ENCODE results near the gene DLX3. TPM values are rescaled to one million over a fixed set of nuclear protein-coding genes. Genes with fewer than 3 reads are reported as not detected.

The DLX3 gene
- total and polyA plus RNA-seq, 2 donors (not counting 1 experiment from before 2014, with no cell fraction given): not detected

DNA sequence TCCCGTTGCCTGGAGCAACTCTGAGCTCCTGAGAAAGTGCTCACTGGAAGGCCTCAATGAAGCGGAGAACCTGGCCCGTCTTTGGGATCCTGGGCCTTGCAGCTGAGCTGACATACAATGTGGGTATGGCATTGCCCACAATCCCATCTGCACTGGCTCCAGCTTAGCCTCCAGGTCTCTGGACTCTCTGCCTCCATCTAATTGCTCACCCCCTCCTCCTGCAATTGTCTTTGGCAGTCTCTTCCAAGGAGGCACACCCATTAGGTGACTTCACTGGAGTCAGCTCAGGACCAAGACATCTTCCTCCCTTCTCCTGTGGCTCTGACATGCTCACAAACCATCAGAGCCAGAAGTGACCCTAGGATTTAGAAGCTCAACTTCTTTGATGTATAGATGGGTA is 24.5 kb downstream of the DLX3 start:
- no peaks in the 10 kb centered on the region for H3K36me3 ChIP-seq (ENCODE audit: control insufficient read depth, insufficient read depth, low read length)
- peaks cover 5% of the 10 kb centered on the region for H3K4me1 ChIP-seq (ENCODE audit: control insufficient read depth, extremely low read depth, insufficient read depth, low read length)
- peaks cover 89% of the 10 kb centered on the region for H3K27me3 ChIP-seq (ENCODE audit: control insufficient read depth, insufficient read depth, low read length)
- DNase-seq (ENCODE audit: low read depth in 2 of 2): no peak
- no peak overlapping the region for H3K27ac ChIP-seq (ENCODE audit: insufficient read depth, low read length)
- no peak overlapping the region for H3K9ac ChIP-seq (ENCODE audit: insufficient read depth, low read length)
- no peaks in the 10 kb centered on the region for H3K9me3 ChIP-seq (ENCODE audit: control insufficient read depth, insufficient read depth, low read depth, low read length)
- H3K4me2 ChIP-seq (ENCODE audit: extremely low read depth, insufficient read depth, low read length): no peak overlapping the region
- H3K79me2 ChIP-seq (ENCODE audit: control insufficient read depth, insufficient read depth, low read length): no peaks in the 10 kb centered on the region
- no peaks in the 10 kb centered on the region for H4K20me1 ChIP-seq (ENCODE audit: control insufficient read depth, extremely low read depth, insufficient read depth, low read length)
- no peak overlapping the region for H3K4me3 ChIP-seq (replicated peaks in 1 of 4; ENCODE audit: control extremely low read depth in 1 of 4, insufficient read depth in 1 of 4, low read depth in 3 of 4, low read length in 4 of 4)
- H2AFZ ChIP-seq (ENCODE audit: low read length): no peak overlapping the region
- TF ChIP-seq, protein P1, sequence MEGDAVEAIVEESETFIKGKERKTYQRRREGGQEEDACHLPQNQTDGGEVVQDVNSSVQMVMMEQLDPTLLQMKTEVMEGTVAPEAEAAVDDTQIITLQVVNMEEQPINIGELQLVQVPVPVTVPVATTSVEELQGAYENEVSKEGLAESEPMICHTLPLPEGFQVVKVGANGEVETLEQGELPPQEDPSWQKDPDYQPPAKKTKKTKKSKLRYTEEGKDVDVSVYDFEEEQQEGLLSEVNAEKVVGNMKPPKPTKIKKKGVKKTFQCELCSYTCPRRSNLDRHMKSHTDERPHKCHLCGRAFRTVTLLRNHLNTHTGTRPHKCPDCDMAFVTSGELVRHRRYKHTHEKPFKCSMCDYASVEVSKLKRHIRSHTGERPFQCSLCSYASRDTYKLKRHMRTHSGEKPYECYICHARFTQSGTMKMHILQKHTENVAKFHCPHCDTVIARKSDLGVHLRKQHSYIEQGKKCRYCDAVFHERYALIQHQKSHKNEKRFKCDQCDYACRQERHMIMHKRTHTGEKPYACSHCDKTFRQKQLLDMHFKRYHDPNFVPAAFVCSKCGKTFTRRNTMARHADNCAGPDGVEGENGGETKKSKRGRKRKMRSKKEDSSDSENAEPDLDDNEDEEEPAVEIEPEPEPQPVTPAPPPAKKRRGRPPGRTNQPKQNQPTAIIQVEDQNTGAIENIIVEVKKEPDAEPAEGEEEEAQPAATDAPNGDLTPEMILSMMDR (conservative IDR thresholded peaks at IDR 0.05 in 1 of 2, IDR thresholded peaks at IDR 0.05 in 1 of 2; ENCODE audit: low read depth in 1 of 2, low read length in 2 of 2): no peak
- TF ChIP-seq EZH2 (IDR thresholded peaks at IDR 0.05; ENCODE audit: low read length, missing control alignments): no peak

DNA sequence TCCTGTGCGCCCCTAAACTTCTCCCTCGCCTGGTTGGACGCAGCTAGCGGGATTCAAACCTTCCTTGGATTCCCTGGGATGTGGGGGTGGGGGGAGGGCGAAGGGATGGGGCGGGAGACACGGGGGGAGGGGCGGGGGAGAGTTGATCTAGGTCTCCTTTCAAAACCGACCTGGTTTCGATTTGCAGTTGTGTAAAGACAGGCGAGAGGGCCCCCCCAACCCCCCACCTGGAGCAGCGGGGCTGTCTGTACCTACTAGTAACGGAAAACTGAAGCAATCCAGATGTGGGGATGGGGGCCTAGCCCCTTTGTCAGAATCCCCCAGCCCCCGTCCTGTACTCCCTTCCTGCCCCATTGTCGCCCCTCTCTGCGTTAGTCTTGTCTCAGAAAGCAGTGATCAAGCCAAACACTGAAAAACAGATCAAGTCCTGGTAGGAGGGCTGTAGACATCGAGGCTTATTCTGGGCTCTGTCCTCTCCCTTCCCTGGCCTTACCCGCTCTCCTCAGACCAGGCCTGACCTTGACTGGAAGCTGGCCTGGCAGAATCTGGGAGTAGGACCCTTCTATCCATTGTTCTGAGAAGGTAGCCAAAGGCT is 25.1 kb downstream of the DLX3 start:
- Histone ChIP-seq H3K9ac (ENCODE audit: insufficient read depth, low read length) (no peak overlapping the region), H3K27ac (ENCODE audit: insufficient read depth, low read length) (no peak overlapping the region), H3K9me3 (ENCODE audit: control insufficient read depth, insufficient read depth, low read depth, low read length) (no peaks in the 10 kb centered on the region), H4K20me1 (ENCODE audit: control insufficient read depth, extremely low read depth, insufficient read depth, low read length) (no peaks in the 10 kb centered on the region), H3K4me2 (ENCODE audit: extremely low read depth, insufficient read depth, low read length) (no peak overlapping the region), H3K4me3 (replicated peaks in 1 of 4; ENCODE audit: control extremely low read depth in 1 of 4, insufficient read depth in 1 of 4, low read depth in 3 of 4, low read length in 4 of 4) (no peak overlapping the region), H3K4me1 (ENCODE audit: control insufficient read depth, extremely low read depth, insufficient read depth, low read length) (peaks cover 5% of the 10 kb centered on the region), H2AFZ (ENCODE audit: low read length) (no peak overlapping the region), H3K79me2 (ENCODE audit: control insufficient read depth, insufficient read depth, low read length) (no peaks in the 10 kb centered on the region), H3K36me3 (ENCODE audit: control insufficient read depth, insufficient read depth, low read length) (no peaks in the 10 kb centered on the region), H3K27me3 (ENCODE audit: control insufficient read depth, insufficient read depth, low read length) (peaks cover 91% of the 10 kb centered on the region)
- no peak for DNase-seq (ENCODE audit: low read depth in 2 of 2)
- no peak for TF ChIP-seq EZH2 (IDR thresholded peaks at IDR 0.05; ENCODE audit: low read length, missing control alignments)

GRCh38 chr17:49969134-49969759 is 25.8 kb downstream of the DLX3 start, which contains the start of gene DLX4:
TSS of gene DLX4 (plus strand) at chr17:49969190. CDS start at chr17:49969469, 279 bp downstream.
- H3K4me1 ChIP-seq (ENCODE audit: control insufficient read depth, extremely low read depth, insufficient read depth, low read length): peaks cover 5% of the 10 kb centered on the region
- H3K4me2 ChIP-seq (ENCODE audit: extremely low read depth, insufficient read depth, low read length): peak within 1 kb of the TSS; percentile 71
- no peak within 1 kb of the TSS for H2AFZ ChIP-seq (ENCODE audit: low read length)
- no peaks in the 10 kb centered on the region for H4K20me1 ChIP-seq (ENCODE audit: control insufficient read depth, extremely low read depth, insufficient read depth, low read length)
- no peak for DNase-seq (ENCODE audit: low read depth in 2 of 2)
- H3K9ac ChIP-seq (ENCODE audit: insufficient read depth, low read length): no peak within 1 kb of the TSS
- no peaks in the 10 kb centered on the region for H3K79me2 ChIP-seq (ENCODE audit: control insufficient read depth, insufficient read depth, low read length)
- peak; percentile 58 for TF ChIP-seq EZH2 (IDR thresholded peaks at IDR 0.05; ENCODE audit: low read length, missing control alignments)
- TF ChIP-seq, protein P1 (conservative IDR thresholded peaks at IDR 0.05 in 1 of 2, IDR thresholded peaks at IDR 0.05 in 1 of 2; ENCODE audit: low read depth in 1 of 2, low read length in 2 of 2): no peak
- no peaks in the 10 kb centered on the region for H3K36me3 ChIP-seq (ENCODE audit: control insufficient read depth, insufficient read depth, low read length)
- H3K9me3 ChIP-seq (ENCODE audit: control insufficient read depth, insufficient read depth, low read depth, low read length): no peaks in the 10 kb centered on the region
- H3K27ac ChIP-seq (ENCODE audit: insufficient read depth, low read length): no peak within 1 kb of the TSS
- peaks cover 94% of the 10 kb centered on the region for H3K27me3 ChIP-seq (ENCODE audit: control insufficient read depth, insufficient read depth, low read length)
- H3K4me3 ChIP-seq (replicated peaks in 1 of 4; ENCODE audit: control extremely low read depth in 1 of 4, insufficient read depth in 1 of 4, low read depth in 3 of 4, low read length in 4 of 4): peak within 1 kb of the TSS; percentile 13 to 33 (median 26)

Measured in fibroblast of lung (primary cell).